ENCODE results near the gene REG4.
"Not testable (repeated sequence)": the region's sequence is repeated elsewhere in the genome, so short reads cannot be mapped to it uniquely, and the experiment has no call there.

Gene REG4

DNA sequence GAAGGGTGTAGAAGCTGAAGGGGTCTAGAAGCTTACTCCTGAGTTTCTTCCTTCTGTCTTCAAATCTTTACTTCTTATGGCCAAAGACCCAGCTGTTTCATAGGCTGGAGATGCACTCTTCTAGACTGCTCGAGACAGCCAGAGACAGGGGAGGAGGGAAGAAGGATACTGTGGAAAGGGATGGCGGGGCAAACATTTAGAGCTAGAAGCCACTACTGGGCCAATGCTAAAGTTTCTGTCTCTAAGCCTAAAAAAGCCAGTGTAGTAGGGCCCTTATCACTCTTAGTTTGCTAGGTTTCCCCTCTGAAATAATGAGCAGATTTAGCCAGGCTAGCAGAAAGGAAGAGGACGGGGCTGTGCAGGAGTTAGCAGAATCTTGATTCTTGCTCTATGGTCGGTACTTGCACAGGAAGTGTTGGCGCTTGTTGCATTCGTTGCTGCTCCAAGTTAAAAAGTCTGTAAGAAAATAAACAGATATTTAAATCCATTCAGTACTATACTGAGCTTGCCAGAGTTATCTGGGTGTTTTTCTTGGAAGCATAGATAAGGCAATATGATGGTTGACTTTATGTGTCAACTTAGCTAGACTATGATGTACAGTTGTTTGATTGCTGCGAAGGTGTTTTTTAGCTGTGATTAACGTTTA is 16.9 kb downstream of the REG4 start:
- DNase-seq (ENCODE audit: low read depth), result no peak
- no peak overlapping the region for H3K4me3 ChIP-seq (ENCODE audit: control insufficient read depth, low read depth, low read length)
- TF ChIP-seq, protein P1, sequence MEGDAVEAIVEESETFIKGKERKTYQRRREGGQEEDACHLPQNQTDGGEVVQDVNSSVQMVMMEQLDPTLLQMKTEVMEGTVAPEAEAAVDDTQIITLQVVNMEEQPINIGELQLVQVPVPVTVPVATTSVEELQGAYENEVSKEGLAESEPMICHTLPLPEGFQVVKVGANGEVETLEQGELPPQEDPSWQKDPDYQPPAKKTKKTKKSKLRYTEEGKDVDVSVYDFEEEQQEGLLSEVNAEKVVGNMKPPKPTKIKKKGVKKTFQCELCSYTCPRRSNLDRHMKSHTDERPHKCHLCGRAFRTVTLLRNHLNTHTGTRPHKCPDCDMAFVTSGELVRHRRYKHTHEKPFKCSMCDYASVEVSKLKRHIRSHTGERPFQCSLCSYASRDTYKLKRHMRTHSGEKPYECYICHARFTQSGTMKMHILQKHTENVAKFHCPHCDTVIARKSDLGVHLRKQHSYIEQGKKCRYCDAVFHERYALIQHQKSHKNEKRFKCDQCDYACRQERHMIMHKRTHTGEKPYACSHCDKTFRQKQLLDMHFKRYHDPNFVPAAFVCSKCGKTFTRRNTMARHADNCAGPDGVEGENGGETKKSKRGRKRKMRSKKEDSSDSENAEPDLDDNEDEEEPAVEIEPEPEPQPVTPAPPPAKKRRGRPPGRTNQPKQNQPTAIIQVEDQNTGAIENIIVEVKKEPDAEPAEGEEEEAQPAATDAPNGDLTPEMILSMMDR (conservative IDR thresholded peaks at IDR 0.05; ENCODE audit: control insufficient read depth, insufficient read depth, low read depth, low read length), result no peak

DNA sequence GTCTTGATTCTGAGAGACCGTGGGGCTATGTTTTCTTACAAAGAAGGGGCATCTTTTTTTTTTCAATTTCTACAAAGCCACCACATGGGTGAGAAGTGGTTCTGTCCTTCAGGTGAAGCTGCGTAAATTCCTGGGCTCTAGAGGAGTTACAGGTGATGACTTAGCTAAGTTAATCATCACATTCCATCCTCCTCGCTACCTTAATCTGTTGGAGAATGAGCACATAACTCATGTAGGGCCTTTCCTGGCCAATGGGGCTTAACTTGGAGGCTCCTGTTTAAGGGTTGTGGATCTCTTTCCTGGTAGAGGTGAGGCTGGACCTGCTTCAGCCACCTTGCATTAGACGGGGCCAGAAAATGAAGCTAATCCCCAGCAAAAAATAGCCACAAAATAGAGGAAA is 19.9 kb downstream of the REG4 start:
- no peak for DNase-seq (ENCODE audit: low read depth)
- TF ChIP-seq, protein P1 (conservative IDR thresholded peaks at IDR 0.05; ENCODE audit: control insufficient read depth, insufficient read depth, low read depth, low read length), result no peak
- H3K4me3 ChIP-seq (ENCODE audit: control insufficient read depth, low read depth, low read length), result no peak overlapping the region

DNA sequence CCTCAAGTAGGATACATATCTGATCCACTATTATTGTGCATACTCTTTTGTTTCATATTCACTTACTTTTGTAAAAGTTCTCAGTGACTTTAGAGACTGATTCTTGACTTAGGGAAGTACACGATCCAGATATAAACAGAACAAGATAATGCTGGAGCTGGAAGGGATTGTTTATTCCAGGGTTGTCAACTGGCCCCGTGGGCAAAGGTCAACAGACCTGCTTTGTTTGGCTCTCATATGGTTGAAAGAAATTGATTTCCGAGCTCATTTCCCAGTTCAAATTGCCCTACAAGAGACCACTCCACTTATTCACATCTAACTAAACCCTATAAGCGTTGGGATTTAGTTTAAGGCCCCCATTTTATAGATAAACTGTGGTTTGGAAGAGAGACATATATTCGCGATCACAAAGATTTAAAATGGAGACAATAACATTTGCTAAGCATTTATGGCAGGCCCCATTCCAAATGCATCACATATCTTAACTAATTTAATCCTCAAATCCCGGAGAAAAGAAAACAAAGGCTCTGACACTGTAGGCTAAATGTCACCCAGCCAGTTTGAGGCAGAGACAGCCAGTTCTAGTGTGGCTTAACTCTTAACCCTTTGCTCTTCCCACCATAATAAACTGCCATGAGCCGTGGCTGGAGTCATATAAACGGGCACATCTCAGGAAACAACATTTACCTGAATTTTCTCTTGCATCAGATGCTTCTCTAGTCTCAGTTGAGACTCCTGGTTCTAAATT is 20.6 kb downstream of the REG4 start:
- TF ChIP-seq, protein P1 (conservative IDR thresholded peaks at IDR 0.05; ENCODE audit: control insufficient read depth, insufficient read depth, low read depth, low read length), result no peak
- no peak for DNase-seq (ENCODE audit: low read depth)
- no peak overlapping the region for H3K4me3 ChIP-seq (ENCODE audit: control insufficient read depth, low read depth, low read length)

DNA sequence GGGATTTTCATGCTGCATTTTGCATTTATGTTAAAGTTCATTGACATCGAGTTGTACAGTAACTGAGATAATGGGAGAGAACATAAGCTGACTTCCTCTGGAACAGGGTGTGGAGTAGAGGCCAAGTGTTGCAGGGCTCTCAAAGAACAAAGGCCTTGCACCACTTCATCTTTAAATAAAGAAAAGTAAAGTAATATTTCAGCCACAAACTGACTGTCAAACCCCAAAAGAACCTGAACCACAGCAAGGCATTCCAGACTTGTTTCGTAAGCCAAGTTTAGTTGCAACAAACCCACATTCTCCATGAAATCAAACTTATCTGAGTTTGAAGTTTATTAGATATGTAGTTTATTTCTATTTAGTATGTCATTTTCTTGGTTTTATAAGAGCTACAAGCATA is 23.5 kb downstream of the REG4 start:
- DNase-seq (ENCODE audit: low read depth), result peak; percentile 21
- H3K4me3 ChIP-seq (ENCODE audit: control insufficient read depth, low read depth, low read length), result no peak overlapping the region
- TF ChIP-seq, protein P1 (conservative IDR thresholded peaks at IDR 0.05; ENCODE audit: control insufficient read depth, insufficient read depth, low read depth, low read length), result no peak

DNA sequence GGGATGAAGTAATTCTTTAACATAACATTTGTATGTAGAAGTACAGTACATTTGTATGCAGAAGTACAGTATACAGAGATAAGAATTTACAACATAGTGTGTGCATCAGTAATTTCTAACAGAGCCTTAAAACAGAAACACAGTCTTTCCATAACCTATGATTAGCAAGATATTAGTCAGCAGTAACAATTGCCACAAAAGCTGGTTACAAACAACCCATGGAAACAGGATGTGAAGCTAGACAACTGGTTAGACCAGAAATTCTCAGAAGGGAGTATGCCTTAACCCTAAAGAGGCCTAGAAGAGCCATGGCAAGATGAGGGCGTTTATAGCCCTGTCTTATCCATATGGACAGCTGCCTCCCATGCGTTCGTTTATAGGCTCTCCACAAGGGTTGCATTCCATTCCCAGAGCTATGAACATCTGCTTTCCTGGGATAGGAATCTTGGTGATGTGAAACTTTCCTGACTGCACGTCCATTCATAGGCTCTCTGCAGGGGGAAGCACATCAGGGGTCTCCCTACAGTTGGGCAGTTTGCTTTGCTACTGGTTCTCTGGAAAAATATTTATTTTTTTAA is 24.7 kb downstream of the REG4 start:
- H3K4me3 ChIP-seq (ENCODE audit: control insufficient read depth, low read depth, low read length); DNase-seq (ENCODE audit: low read depth): not testable (repeated sequence)

DNA sequence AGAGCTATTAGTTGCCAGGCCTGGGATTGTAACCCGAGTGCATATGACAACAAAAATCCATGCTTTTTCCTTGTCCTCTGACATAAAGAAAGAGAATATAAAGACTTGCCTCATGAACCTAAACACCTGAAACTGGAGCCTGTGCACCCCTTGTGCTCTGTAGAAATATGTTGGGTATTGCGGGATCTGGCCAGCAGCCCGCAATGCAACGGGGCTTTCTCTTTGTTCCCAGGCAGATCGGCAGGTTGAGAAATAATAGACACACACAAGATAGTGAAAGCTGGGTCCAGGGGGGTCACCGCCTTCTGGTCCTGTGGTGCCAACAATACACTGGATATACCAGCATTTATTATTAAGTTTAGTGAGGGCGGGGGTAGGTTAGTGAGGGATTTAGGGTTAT is 25.2 kb downstream of the REG4 start:
- H3K4me3 ChIP-seq (ENCODE audit: control insufficient read depth, low read depth, low read length); DNase-seq (ENCODE audit: low read depth): not testable (repeated sequence)

DNA sequence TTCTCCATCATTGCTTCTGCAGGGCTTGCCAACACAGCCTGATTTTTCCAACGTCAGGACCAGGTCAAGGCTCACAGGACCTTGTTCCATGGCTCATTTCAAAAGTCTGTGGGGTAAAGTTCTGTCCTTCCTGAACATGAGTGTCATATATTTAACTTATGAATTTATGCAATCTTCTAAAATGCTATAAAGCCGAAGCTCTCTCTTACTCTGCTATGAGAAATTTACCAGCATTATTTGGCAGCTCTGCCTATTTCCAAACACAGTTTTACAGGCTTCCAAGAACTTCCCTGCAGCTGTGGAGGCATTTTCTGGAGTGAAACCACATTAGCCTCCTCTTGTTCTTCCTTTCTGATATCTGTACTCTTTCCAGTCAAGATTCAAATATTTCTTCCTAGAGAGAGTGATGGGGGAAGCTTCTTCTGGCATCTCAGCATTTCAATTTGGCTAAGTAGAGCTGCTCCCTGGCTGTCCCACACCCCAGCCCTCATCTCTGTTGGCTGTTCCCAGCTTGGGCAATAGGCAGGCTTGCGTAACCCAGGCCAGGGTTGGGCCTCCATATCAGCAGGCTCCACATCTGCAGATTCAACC is 27.0 kb downstream of the REG4 start:
- H3K4me3 ChIP-seq (ENCODE audit: control insufficient read depth, low read depth, low read length), result no peak overlapping the region
- TF ChIP-seq, protein P1 (conservative IDR thresholded peaks at IDR 0.05; ENCODE audit: control insufficient read depth, insufficient read depth, low read depth, low read length), result no peak
- DNase-seq (ENCODE audit: low read depth), result peak; percentile 58

Measured in fibroblast of mammary gland (primary cell).